Hematopoietic multipotent progenitor cell treated with erythropoietin and hydrocortisone succinate and interleukin-3 and kit ligand, for 17 days (in vitro differentiated cells): Measurements from ENCODE around the gene UBXN2A.

ENCODE experiments used
- DNase-seq: peaks from one replicate; pipeline ENCODE4 v3.0.0-alpha.2; 2015; ENCODE audit warnings: low spot score

UBXN2A gene

GRCh38 chr2:24045511-24046508 is 105.5 kb downstream of the UBXN2A start:
- no peak for DNase-seq

DNA sequence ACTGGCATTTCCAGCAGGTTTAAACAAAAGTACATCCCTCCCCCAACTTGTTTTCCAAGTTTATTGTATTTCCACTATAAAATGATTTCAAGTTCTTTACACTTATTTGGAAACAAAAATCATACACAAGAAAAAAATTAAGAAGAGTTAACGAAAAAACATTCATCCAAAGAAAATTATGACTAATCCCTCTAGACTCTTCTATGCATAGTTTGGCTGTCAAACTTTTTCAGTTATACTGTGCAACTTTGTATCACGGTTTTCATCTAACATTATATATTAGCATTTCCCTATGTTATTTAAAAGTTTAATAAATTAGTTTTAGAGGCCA is 106.3 kb downstream of the UBXN2A start:
- no peak for DNase-seq

DNA sequence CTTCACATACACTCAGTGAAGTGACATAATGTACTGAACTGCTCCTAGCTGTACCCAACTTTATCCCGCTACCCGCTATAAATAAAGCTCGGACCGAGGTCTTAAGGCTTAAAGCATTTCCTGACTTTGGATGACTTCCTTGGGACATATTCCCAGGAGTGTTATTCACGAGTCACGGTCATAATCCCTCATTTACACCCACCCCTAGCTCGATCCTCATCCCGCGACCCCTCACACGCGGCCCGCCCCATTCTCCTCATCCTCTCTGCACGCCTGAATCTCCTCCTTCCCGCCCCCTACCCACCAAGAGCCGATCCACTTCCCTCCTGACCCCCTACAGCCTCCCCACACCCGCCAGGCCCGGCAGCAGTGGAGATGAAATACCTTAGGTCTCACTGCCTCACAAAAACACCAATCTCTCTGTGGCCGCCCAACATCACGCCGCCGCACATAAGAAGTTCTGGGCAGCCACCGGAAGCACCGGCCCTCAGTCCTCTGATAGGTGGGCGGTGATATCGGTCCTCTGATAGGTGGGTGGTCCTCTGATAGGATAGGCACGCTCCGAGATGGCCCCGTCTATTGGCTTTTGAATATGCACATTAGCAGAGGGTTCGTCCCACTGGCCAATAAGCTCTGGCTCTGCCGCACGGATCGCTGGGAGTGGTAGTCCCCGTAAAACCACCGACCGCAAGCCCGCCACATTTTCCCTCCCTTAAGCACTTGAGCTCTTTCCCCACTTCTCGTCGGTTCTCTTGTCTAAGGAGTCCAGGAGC is 106.9 kb downstream of the UBXN2A start, which contains the start of gene WDCP:
Gene WDCP (minus strand): TSS at position 462 of the 773 bp plus-strand sequence. CDS start 7,897 bp downstream, outside the sequence.
- DNase-seq = peak; percentile 91

GRCh38 chr2:24047703-24048033 is 107.4 kb downstream of the UBXN2A start:
- no peak for DNase-seq

DNA sequence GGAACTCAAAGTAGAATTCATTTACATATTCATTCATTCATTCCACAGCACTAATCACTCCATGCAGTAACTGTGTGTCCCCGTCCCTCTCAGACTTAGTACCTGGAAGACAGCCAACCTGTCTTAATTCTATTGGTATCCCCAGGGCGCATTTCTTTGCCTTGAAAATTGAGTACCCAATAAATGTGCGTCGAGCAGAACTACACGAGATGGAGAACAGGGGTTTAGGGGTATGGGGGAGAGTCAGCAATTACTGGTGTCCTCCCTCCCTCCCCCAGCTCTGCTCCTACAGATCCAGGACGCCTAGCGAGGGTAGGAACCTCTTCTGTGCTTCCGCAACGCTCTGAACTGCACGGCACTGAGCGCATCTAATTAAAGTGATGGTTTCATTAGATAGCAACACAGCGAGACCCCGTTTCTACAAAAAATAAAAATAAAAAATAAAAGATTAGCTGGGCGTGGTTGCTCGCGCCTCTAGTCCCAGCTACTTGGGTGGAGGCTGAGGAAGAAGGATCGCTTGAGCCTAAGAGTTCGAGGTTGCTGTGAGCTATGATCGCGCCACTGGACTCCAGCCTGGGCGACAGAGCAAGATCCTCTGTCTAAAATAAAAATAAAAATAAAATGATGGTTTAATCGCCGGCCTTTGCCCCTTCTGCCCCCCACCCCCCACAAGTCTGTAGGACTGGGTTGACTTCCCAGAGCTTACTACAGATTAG is 108.7 kb downstream of the UBXN2A start:
- DNase-seq = no peak

- DNase-seq = peak; percentile 37
Measured at GRCh38 chr2:24049485-24050021, 109.3 kb downstream of the UBXN2A start, which contains the start of gene FKBP1B. TSS of gene FKBP1B (plus strand) at chr2:24049741. CDS start at chr2:24049850, 109 bp downstream.

- DNase-seq = no peak
Measured at GRCh38 chr2:24050041-24050979, 110.0 kb downstream of the UBXN2A start.

- DNase-seq = no peak
Measured at GRCh38 chr2:24051833-24052232, 111.6 kb downstream of the UBXN2A start.

DNA sequence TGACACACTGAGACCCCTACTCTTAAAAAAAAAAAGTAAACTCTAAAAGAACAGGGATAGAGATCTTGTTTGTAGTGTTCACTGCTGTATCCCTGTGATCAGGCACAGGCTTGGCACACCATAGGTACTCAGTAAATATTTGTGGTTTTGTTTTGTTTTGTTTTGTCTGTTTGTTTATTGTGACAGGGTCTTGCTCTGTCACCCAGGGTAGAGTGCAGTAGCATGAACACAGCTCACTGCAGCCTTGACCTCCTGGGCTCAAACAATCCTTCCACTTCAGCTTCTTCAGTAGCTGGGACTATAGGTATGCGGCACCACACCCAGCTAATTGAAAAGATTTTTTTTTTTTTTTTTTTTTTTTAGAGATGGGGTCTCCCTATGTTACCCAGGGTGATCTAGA is 112.7 kb downstream of the UBXN2A start:
- no peak for DNase-seq
